MM.1S (cell line): ENCODE data around the gene SPOCK3.

Source experiments
- EZH2 ChIP-seq: fragments of 300-600 bp; sonication (generic); optimal IDR thresholded peaks from 2 replicates; pipeline ENCODE3; 2017; ENCODE audit warnings: low read depth, mild to moderate bottlenecking, antibody characterized with exemption, low read length, mixed read lengths
- EZH2phosphoT487 ChIP-seq: fragments of 300-600 bp; sonication (generic); IDR thresholded peaks from 2 replicates; pipeline ENCODE4 v1.6.1; 2018; ENCODE audit warnings: antibody characterized with exemption, low read length
- TF ChIP-seq, protein P1 (sequence below): fragments of 300-600 bp; sonication (generic); IDR thresholded peaks from 2 replicates; pipeline ENCODE4 v1.5.1; 2016; ENCODE audit warnings: antibody characterized with exemption, low read length, mixed read lengths

- TF ChIP-seq, protein P1, sequence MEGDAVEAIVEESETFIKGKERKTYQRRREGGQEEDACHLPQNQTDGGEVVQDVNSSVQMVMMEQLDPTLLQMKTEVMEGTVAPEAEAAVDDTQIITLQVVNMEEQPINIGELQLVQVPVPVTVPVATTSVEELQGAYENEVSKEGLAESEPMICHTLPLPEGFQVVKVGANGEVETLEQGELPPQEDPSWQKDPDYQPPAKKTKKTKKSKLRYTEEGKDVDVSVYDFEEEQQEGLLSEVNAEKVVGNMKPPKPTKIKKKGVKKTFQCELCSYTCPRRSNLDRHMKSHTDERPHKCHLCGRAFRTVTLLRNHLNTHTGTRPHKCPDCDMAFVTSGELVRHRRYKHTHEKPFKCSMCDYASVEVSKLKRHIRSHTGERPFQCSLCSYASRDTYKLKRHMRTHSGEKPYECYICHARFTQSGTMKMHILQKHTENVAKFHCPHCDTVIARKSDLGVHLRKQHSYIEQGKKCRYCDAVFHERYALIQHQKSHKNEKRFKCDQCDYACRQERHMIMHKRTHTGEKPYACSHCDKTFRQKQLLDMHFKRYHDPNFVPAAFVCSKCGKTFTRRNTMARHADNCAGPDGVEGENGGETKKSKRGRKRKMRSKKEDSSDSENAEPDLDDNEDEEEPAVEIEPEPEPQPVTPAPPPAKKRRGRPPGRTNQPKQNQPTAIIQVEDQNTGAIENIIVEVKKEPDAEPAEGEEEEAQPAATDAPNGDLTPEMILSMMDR, result no peak
- TF ChIP-seq EZH2 (no peak), EZH2phosphoT487 (no peak)
These were observed 410.4 kb downstream of the SPOCK3 start for GRCh38 chr4:166823848-166824247.
